ENCODE results near the gene PDZRN4.

DNA sequence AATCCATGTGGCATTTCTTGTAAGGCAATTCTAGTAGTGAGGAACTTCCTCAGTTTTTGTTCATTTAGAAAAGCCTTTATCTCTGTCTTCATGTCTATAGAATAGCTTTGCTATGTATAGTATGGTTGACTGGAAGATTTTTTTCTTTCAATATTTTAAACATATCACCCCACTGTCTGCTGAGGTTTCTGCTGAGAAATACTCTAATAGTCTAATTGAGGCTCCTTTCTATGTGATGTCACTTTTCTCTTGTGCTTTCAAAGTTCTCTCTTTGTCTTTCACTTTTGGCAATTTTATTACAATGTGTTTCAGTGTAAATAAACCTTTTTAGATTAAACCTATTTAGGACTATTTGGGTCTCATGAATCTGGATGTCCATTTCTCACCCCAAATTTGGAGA is 192.8 kb downstream of the PDZRN4 start:
- TF ChIP-seq, protein P1, sequence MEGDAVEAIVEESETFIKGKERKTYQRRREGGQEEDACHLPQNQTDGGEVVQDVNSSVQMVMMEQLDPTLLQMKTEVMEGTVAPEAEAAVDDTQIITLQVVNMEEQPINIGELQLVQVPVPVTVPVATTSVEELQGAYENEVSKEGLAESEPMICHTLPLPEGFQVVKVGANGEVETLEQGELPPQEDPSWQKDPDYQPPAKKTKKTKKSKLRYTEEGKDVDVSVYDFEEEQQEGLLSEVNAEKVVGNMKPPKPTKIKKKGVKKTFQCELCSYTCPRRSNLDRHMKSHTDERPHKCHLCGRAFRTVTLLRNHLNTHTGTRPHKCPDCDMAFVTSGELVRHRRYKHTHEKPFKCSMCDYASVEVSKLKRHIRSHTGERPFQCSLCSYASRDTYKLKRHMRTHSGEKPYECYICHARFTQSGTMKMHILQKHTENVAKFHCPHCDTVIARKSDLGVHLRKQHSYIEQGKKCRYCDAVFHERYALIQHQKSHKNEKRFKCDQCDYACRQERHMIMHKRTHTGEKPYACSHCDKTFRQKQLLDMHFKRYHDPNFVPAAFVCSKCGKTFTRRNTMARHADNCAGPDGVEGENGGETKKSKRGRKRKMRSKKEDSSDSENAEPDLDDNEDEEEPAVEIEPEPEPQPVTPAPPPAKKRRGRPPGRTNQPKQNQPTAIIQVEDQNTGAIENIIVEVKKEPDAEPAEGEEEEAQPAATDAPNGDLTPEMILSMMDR (IDR thresholded peaks at IDR 0.05; ENCODE audit: low read depth, low read length): no peak
- TF ChIP-seq EZH2phosphoT487 (IDR thresholded peaks at IDR 0.05; ENCODE audit: low read depth): no peak

Data from OCI-LY3 (cell line).